ENCODE measurements around the gene ZNF276.
"Not testable (repeated sequence)": the region's sequence is repeated elsewhere in the genome, so short reads cannot be mapped to it uniquely, and the experiment has no call there.

ZNF276 gene

GRCh38 chr16:89691986-89692569, 29.3 kb upstream of the ZNF276 start:
- Mint-ChIP-seq H3K27ac (no peak overlapping the region), H3K4me1 (ENCODE audit: low read depth) (peaks cover 28% of the 10 kb centered on the region), H3K9me3 (no peaks in the 10 kb centered on the region), H3K27me3 (no peaks in the 10 kb centered on the region), H3K4me3 (no peak overlapping the region), H3K36me3 (ENCODE audit: low read depth) (peaks cover 33% of the 10 kb centered on the region)

- H3K4me3 Mint-ChIP-seq: no peak overlapping the region
- peaks cover 28% of the 10 kb centered on the region for H3K36me3 Mint-ChIP-seq (ENCODE audit: low read depth)
- H3K4me1 Mint-ChIP-seq (ENCODE audit: low read depth): peaks cover 16% of the 10 kb centered on the region
- no peak overlapping the region for H3K27ac Mint-ChIP-seq
- no peaks in the 10 kb centered on the region for H3K27me3 Mint-ChIP-seq
- H3K9me3 Mint-ChIP-seq: no peaks in the 10 kb centered on the region
These were observed 28.0 kb upstream of the ZNF276 start for GRCh38 chr16:89693289-89693731.

- no peak overlapping the region for H3K4me3 Mint-ChIP-seq
- H3K27me3 Mint-ChIP-seq: no peaks in the 10 kb centered on the region
- H3K36me3 Mint-ChIP-seq (ENCODE audit: low read depth): peaks cover 30% of the 10 kb centered on the region
- H3K27ac Mint-ChIP-seq: no peak overlapping the region
- peaks cover 13% of the 10 kb centered on the region for H3K4me1 Mint-ChIP-seq (ENCODE audit: low read depth)
- no peaks in the 10 kb centered on the region for H3K9me3 Mint-ChIP-seq
These were observed 27.2 kb upstream of the ZNF276 start for GRCh38 chr16:89693931-89694783.

- H3K9me3 Mint-ChIP-seq, H3K27ac Mint-ChIP-seq, H3K27me3 Mint-ChIP-seq, H3K4me3 Mint-ChIP-seq: not testable (repeated sequence)
- peaks cover 32% of the 10 kb centered on the region for H3K36me3 Mint-ChIP-seq (ENCODE audit: low read depth)
- peaks cover 13% of the 10 kb centered on the region for H3K4me1 Mint-ChIP-seq (ENCODE audit: low read depth)
These were observed 26.6 kb upstream of the ZNF276 start for GRCh38 chr16:89694784-89695085.

- H3K27ac Mint-ChIP-seq: no peak overlapping the region
- peaks cover 18% of the 10 kb centered on the region for H3K4me1 Mint-ChIP-seq (ENCODE audit: low read depth)
- H3K9me3 Mint-ChIP-seq: no peaks in the 10 kb centered on the region
- H3K4me3 Mint-ChIP-seq: no peak overlapping the region
- H3K27me3 Mint-ChIP-seq: no peaks in the 10 kb centered on the region
- H3K36me3 Mint-ChIP-seq (ENCODE audit: low read depth): peaks cover 26% of the 10 kb centered on the region
These were observed 26.1 kb upstream of the ZNF276 start for GRCh38 chr16:89695086-89695874.

- Mint-ChIP-seq H3K36me3 (ENCODE audit: low read depth) (peaks cover 23% of the 10 kb centered on the region), H3K4me1 (ENCODE audit: low read depth) (peaks cover 21% of the 10 kb centered on the region), H3K9me3 (no peaks in the 10 kb centered on the region), H3K27me3 (no peaks in the 10 kb centered on the region), H3K27ac (no peak overlapping the region), H3K4me3 (no peak overlapping the region)
These were observed 25.3 kb upstream of the ZNF276 start for GRCh38 chr16:89695875-89696669.

GRCh38 chr16:89696670-89697128, 24.6 kb upstream of the ZNF276 start:
- Mint-ChIP-seq H3K4me1 (ENCODE audit: low read depth) (peaks cover 21% of the 10 kb centered on the region), H3K9me3 (no peaks in the 10 kb centered on the region), H3K36me3 (ENCODE audit: low read depth) (peaks cover 23% of the 10 kb centered on the region), H3K27me3 (no peaks in the 10 kb centered on the region), H3K4me3 (no peak overlapping the region), H3K27ac (no peak overlapping the region)

- H3K4me3 Mint-ChIP-seq: no peak overlapping the region
- no peak overlapping the region for H3K27ac Mint-ChIP-seq
- peaks cover 23% of the 10 kb centered on the region for H3K36me3 Mint-ChIP-seq (ENCODE audit: low read depth)
These were observed 24.1 kb upstream of the ZNF276 start for GRCh38 chr16:89697161-89697615.

GRCh38 chr16:89697616-89698331, 23.6 kb upstream of the ZNF276 start:
- Mint-ChIP-seq H3K9me3 (no peaks in the 10 kb centered on the region), H3K27ac (no peak overlapping the region), H3K36me3 (ENCODE audit: low read depth) (peaks cover 23% of the 10 kb centered on the region), H3K4me3 (no peak overlapping the region), H3K27me3 (no peaks in the 10 kb centered on the region), H3K4me1 (ENCODE audit: low read depth) (peaks cover 28% of the 10 kb centered on the region)

More at GRCh38 chr16:89697161-89697615, 24.1 kb upstream of the ZNF276 start:
- Mint-ChIP-seq H3K9me3 (no peaks in the 10 kb centered on the region), H3K27me3 (no peaks in the 10 kb centered on the region), H3K4me1 (ENCODE audit: low read depth) (peaks cover 23% of the 10 kb centered on the region)

- H3K27ac Mint-ChIP-seq, H3K27me3 Mint-ChIP-seq, H3K4me3 Mint-ChIP-seq, H3K9me3 Mint-ChIP-seq: not testable (repeated sequence)
- Mint-ChIP-seq H3K4me1 (ENCODE audit: low read depth) (peaks cover 28% of the 10 kb centered on the region), H3K36me3 (ENCODE audit: low read depth) (peaks cover 17% of the 10 kb centered on the region)
These were observed 22.6 kb upstream of the ZNF276 start for GRCh38 chr16:89698717-89699116.

GRCh38 chr16:89699629-89700099, 21.7 kb upstream of the ZNF276 start:
- not testable (repeated sequence) for H3K9me3 Mint-ChIP-seq, H3K27me3 Mint-ChIP-seq, H3K4me3 Mint-ChIP-seq, H3K27ac Mint-ChIP-seq
- H3K36me3 Mint-ChIP-seq (ENCODE audit: low read depth): peaks cover 13% of the 10 kb centered on the region
- H3K4me1 Mint-ChIP-seq (ENCODE audit: low read depth): peaks cover 28% of the 10 kb centered on the region

- peaks cover 8% of the 10 kb centered on the region for H3K36me3 Mint-ChIP-seq (ENCODE audit: low read depth)
- peak overlapping the region; percentile 26 for H3K27ac Mint-ChIP-seq
- H3K4me3 Mint-ChIP-seq: peak overlapping the region; percentile 71
These were observed 21.2 kb upstream of the ZNF276 start for GRCh38 chr16:89700100-89700648.

GRCh38 chr16:89700649-89701424, 20.5 kb upstream of the ZNF276 start:
- Mint-ChIP-seq H3K27ac (no peak overlapping the region), H3K36me3 (ENCODE audit: low read depth) (peaks cover 5% of the 10 kb centered on the region), H3K4me1 (ENCODE audit: low read depth) (peaks cover 23% of the 10 kb centered on the region), H3K4me3 (peak overlapping the region; percentile 71), H3K27me3 (no peaks in the 10 kb centered on the region), H3K9me3 (no peaks in the 10 kb centered on the region)

More at GRCh38 chr16:89700100-89700648, 21.2 kb upstream of the ZNF276 start:
- Mint-ChIP-seq H3K4me1 (ENCODE audit: low read depth) (peaks cover 28% of the 10 kb centered on the region), H3K27me3 (no peaks in the 10 kb centered on the region), H3K9me3 (no peaks in the 10 kb centered on the region)
